Sigmoid colon (tissue), 4 donors: ENCODE results near the gene PARP15.

Experiments used
- CTCF ChIP-seq, 4 experiments: fragments of 450-650 bp in 3 of 4; fragments of 200-600 bp in 1 of 4; IDR thresholded peaks; one replicate each; pipeline ENCODE4 v1.5.1; 2016 to 2019; ENCODE audit warnings: antibody characterized with exemption in 4 of 4, mild to moderate bottlenecking in 3 of 4, moderate library complexity in 2 of 4
- EP300 ChIP-seq, 4 donors: sonication (generic); formaldehyde crosslinking; IDR thresholded peaks; one replicate each; pipeline ENCODE4 v1.6.1; 2017; ENCODE audit warnings: antibody characterized with exemption in 4 of 4

GRCh38 chr3:122590610-122591009 lies 13.2 kb downstream of the PARP15 start:
- no peak for TF ChIP-seq CTCF (IDR thresholded peaks at IDR 0.05)
- no peak for TF ChIP-seq EP300 (IDR thresholded peaks at IDR 0.05)
